ENCODE measurements around the gene ZBTB21.
A peak's percentile ranks its signal among the peaks of the same experiment; 100 is the strongest.

The ZBTB21 gene

GRCh38 chr21:41953831-41954653, 56.1 kb downstream of the ZBTB21 start, which contains the start of gene C2CD2:
TSS of gene C2CD2 (minus strand) at chr21:41954018. CDS start at chr21:41953648, 370 bp downstream.
- H2BK120ac ChIP-seq (ENCODE audit: low read depth, low read length), result peak within 1 kb of the TSS; percentile 61
- H3K9ac ChIP-seq (ENCODE audit: low read depth, low read length, poor library complexity), result peak within 1 kb of the TSS; percentile 94
- H2BK15ac ChIP-seq (ENCODE audit: low read length), result peak within 1 kb of the TSS; percentile 90
- H3K4me1 ChIP-seq (ENCODE audit: control insufficient read depth in 2 of 2, insufficient read depth in 1 of 2, low read depth in 1 of 2, low read length in 2 of 2), result peaks cover 9 to 25% of the 10 kb centered on the region in 2 donors
- peak within 1 kb of the TSS; percentile 87 for H2BK12ac ChIP-seq (ENCODE audit: low read length)
- peak within 1 kb of the TSS; percentile 93 for H4K91ac ChIP-seq (ENCODE audit: low read depth, low read length, poor library complexity)
- H3K4me3 ChIP-seq (ENCODE audit: low read length in 2 of 2), result peak within 1 kb of the TSS; percentile 60 to 87
- H3K4me2 ChIP-seq (ENCODE audit: insufficient read depth, low read length, poor library complexity, severe bottlenecking), result peak within 1 kb of the TSS; percentile 91
- peak within 1 kb of the TSS; percentile 42 for H2BK5ac ChIP-seq (ENCODE audit: low read length)
- H3K27ac ChIP-seq (replicated peaks; ENCODE audit: low read length), result peak within 1 kb of the TSS; percentile 46
- WGBS, 2 donors (ENCODE audit: extremely low coverage in 2 of 2, insufficient read length in 2 of 2, insufficient replicate concordance in 1 of 2), result no CpG with 5 or more reads among the region's 85 CpGs
- H3K4ac ChIP-seq (ENCODE audit: low read length), result no peak within 1 kb of the TSS
- H3K36me3 ChIP-seq (replicated peaks in 1 of 2; ENCODE audit: control insufficient read depth in 2 of 2, insufficient read depth in 2 of 2, low read length in 2 of 2), result no peaks in the 10 kb centered on the region
- peak within 1 kb of the TSS; percentile 96 for H3K18ac ChIP-seq (ENCODE audit: low read length)
- H3K27me3 ChIP-seq (ENCODE audit: control insufficient read depth in 3 of 3, insufficient read depth in 3 of 3, low read depth in 1 of 3, low read length in 3 of 3), result peaks cover 0 to 21% (median 2%) of the 10 kb centered on the region in 3 experiments
- peaks cover 0 to 8% of the 10 kb centered on the region in 2 donors for H3K9me3 ChIP-seq (replicated peaks in 1 of 2; ENCODE audit: control insufficient read depth in 2 of 2, insufficient read depth in 1 of 2, low read depth in 1 of 2, low read length in 2 of 2)
- peaks cover 8% of the 10 kb centered on the region for H3K79me1 ChIP-seq (ENCODE audit: low read depth, low read length)
- peak within 1 kb of the TSS; percentile 98 for H4K8ac ChIP-seq (ENCODE audit: low read depth, low read length)
- peak within 1 kb of the TSS; percentile 99 for H3K23ac ChIP-seq (ENCODE audit: low read depth, low read length, poor library complexity)
- H3K14ac ChIP-seq (ENCODE audit: low read length), result peak within 1 kb of the TSS; percentile 97
- peak within 1 kb of the TSS; percentile 93 for H2AFZ ChIP-seq (ENCODE audit: low read length)
- DNase-seq (ENCODE audit: low spot score), result peak; percentile 42
- H2AK5ac ChIP-seq (ENCODE audit: low read depth, low read length), result peak within 1 kb of the TSS; percentile 60

- Histone ChIP-seq H3K4me2 (ENCODE audit: insufficient read depth, low read length, poor library complexity, severe bottlenecking) (peak overlapping the region; percentile 91), H2BK12ac (ENCODE audit: low read length) (no peak overlapping the region), H3K4me1 (ENCODE audit: control insufficient read depth in 2 of 2, insufficient read depth in 1 of 2, low read depth in 1 of 2, low read length in 2 of 2) (peaks cover 9 to 25% of the 10 kb centered on the region in 2 donors), H2AFZ (ENCODE audit: low read length) (peak overlapping the region; percentile 90), H3K4ac (ENCODE audit: low read length) (no peak overlapping the region), H2BK5ac (ENCODE audit: low read length) (peak overlapping the region; percentile 42), H3K27ac (replicated peaks; ENCODE audit: low read length) (no peak overlapping the region), H3K4me3 (ENCODE audit: low read length in 2 of 2) (peak overlapping the region; percentile 60 to 87), H2BK15ac (ENCODE audit: low read length) (peak overlapping the region; percentile 90), H3K14ac (ENCODE audit: low read length) (peak overlapping the region; percentile 97), H3K79me1 (ENCODE audit: low read depth, low read length) (peaks cover 10% of the 10 kb centered on the region), H4K8ac (ENCODE audit: low read depth, low read length) (no peak overlapping the region), H2AK5ac (ENCODE audit: low read depth, low read length) (no peak overlapping the region), H3K36me3 (replicated peaks in 1 of 2; ENCODE audit: control insufficient read depth in 2 of 2, insufficient read depth in 2 of 2, low read length in 2 of 2) (no peaks in the 10 kb centered on the region), H3K9ac (ENCODE audit: low read depth, low read length, poor library complexity) (peak overlapping the region; percentile 94), H3K23ac (ENCODE audit: low read depth, low read length, poor library complexity) (peak overlapping the region; percentile 93), H2BK120ac (ENCODE audit: low read depth, low read length) (peak overlapping the region; percentile 61), H4K91ac (ENCODE audit: low read depth, low read length, poor library complexity) (no peak overlapping the region), H3K27me3 (ENCODE audit: control insufficient read depth in 3 of 3, insufficient read depth in 3 of 3, low read depth in 1 of 3, low read length in 3 of 3) (peaks cover 0 to 21% (median 2%) of the 10 kb centered on the region in 3 experiments), H3K18ac (ENCODE audit: low read length) (peak overlapping the region; percentile 95), H3K9me3 (replicated peaks in 1 of 2; ENCODE audit: control insufficient read depth in 2 of 2, insufficient read depth in 1 of 2, low read depth in 1 of 2, low read length in 2 of 2) (peaks cover 0 to 8% of the 10 kb centered on the region in 2 donors)
- no CpG with 5 or more reads among the region's 67 CpGs for WGBS, 2 donors (ENCODE audit: extremely low coverage in 2 of 2, insufficient read length in 2 of 2, insufficient replicate concordance in 1 of 2)
- no peak for DNase-seq (ENCODE audit: low spot score)
Measured at GRCh38 chr21:41953249-41953830, 56.8 kb downstream of the ZBTB21 start.

- H2BK120ac ChIP-seq (ENCODE audit: low read depth, low read length), result no peak overlapping the region
- H2BK5ac ChIP-seq (ENCODE audit: low read length), result peak overlapping the region; percentile 42
- no peak for DNase-seq (ENCODE audit: low spot score)
- H2AK5ac ChIP-seq (ENCODE audit: low read depth, low read length), result no peak overlapping the region
- H3K23ac ChIP-seq (ENCODE audit: low read depth, low read length, poor library complexity), result peak overlapping the region; percentile 93
- H3K14ac ChIP-seq (ENCODE audit: low read length), result no peak overlapping the region
- H3K27me3 ChIP-seq (ENCODE audit: control insufficient read depth in 3 of 3, insufficient read depth in 3 of 3, low read depth in 1 of 3, low read length in 3 of 3), result peaks cover 0 to 21% (median 2%) of the 10 kb centered on the region in 3 experiments
- H3K18ac ChIP-seq (ENCODE audit: low read length), result peak overlapping the region; percentile 95
- no CpG with 5 or more reads among the region's 30 CpGs for WGBS, 2 donors (ENCODE audit: extremely low coverage in 2 of 2, insufficient read length in 2 of 2, insufficient replicate concordance in 1 of 2)
- peak overlapping the region; percentile 90 for H2AFZ ChIP-seq (ENCODE audit: low read length)
- no peaks in the 10 kb centered on the region for H3K36me3 ChIP-seq (replicated peaks in 1 of 2; ENCODE audit: control insufficient read depth in 2 of 2, insufficient read depth in 2 of 2, low read length in 2 of 2)
- peaks cover 9 to 25% of the 10 kb centered on the region in 2 donors for H3K4me1 ChIP-seq (ENCODE audit: control insufficient read depth in 2 of 2, insufficient read depth in 1 of 2, low read depth in 1 of 2, low read length in 2 of 2)
- peak overlapping the region; percentile 60 to 87 for H3K4me3 ChIP-seq (ENCODE audit: low read length in 2 of 2)
- H3K27ac ChIP-seq (replicated peaks; ENCODE audit: low read length), result no peak overlapping the region
- no peak overlapping the region for H2BK15ac ChIP-seq (ENCODE audit: low read length)
- H3K9ac ChIP-seq (ENCODE audit: low read depth, low read length, poor library complexity), result peak overlapping the region; percentile 94
- H3K9me3 ChIP-seq (replicated peaks in 1 of 2; ENCODE audit: control insufficient read depth in 2 of 2, insufficient read depth in 1 of 2, low read depth in 1 of 2, low read length in 2 of 2), result peaks cover 0 to 8% of the 10 kb centered on the region in 2 donors
- no peak overlapping the region for H3K4ac ChIP-seq (ENCODE audit: low read length)
- H3K79me1 ChIP-seq (ENCODE audit: low read depth, low read length), result peaks cover 12% of the 10 kb centered on the region
- peak overlapping the region; percentile 91 for H3K4me2 ChIP-seq (ENCODE audit: insufficient read depth, low read length, poor library complexity, severe bottlenecking)
- H2BK12ac ChIP-seq (ENCODE audit: low read length), result no peak overlapping the region
- H4K91ac ChIP-seq (ENCODE audit: low read depth, low read length, poor library complexity), result no peak overlapping the region
- no peak overlapping the region for H4K8ac ChIP-seq (ENCODE audit: low read depth, low read length)
Measured at GRCh38 chr21:41952568-41953248, 57.5 kb downstream of the ZBTB21 start.

Measured in neuronal stem cell (in vitro differentiated cells).